ENCODE data around the gene MAB21L4.

GRCh38 chr2:240876035-240876474 is 19.9 kb downstream of the MAB21L4 start:
- TF ChIP-seq YY1 (IDR thresholded peaks at IDR 0.05; ENCODE audit: insufficient read depth, insufficient read length) (no peak), SUZ12 (IDR thresholded peaks at IDR 0.05; ENCODE audit: extremely low read depth, insufficient read depth, insufficient read length) (no peak)
